Vagina (tissue), 2 donors: ENCODE measurements around the gene KIF3B. TPM values are rescaled to one million over a fixed set of nuclear protein-coding genes. Genes with fewer than 3 reads are reported as not detected.
"Not testable (repeated sequence)": the region's sequence is repeated elsewhere in the genome, so short reads cannot be mapped to it uniquely, and the experiment has no call there.

Source experiments
- DNase-seq, 2 donors: peaks; one replicate each; pipeline ENCODE4 v3.0.0-alpha.2; 2017; ENCODE audit errors: extremely low spot score in 2 of 2
- H3K27ac ChIP-seq: fragments of 200-600 bp; sonication (generic); one replicate; pipeline ENCODE4 v1.5.1; 2019
- H3K27me3 ChIP-seq: fragments of 200-600 bp; sonication (generic); one replicate; pipeline ENCODE4 v1.5.1; 2019
- H3K36me3 ChIP-seq, 2 donors: fragments of 200-600 bp; sonication (generic); one replicate each; pipeline ENCODE4 v1.5.1; 2017 to 2019
- H3K4me1 ChIP-seq: fragments of 200-600 bp; sonication (generic); one replicate; pipeline ENCODE4 v1.5.1; 2019
- H3K4me3 ChIP-seq, 2 donors: fragments of 200-600 bp; sonication (generic); 1 replicate in 1 of 2; 2 replicates in 1 of 2; pipeline ENCODE4 v1.5.1; 2016 to 2019
- H3K9me3 ChIP-seq: fragments of 200-600 bp; sonication (generic); one replicate; pipeline ENCODE4 v1.5.1; 2019
- POLR2A ChIP-seq, 2 donors: fragments of 450-650 bp; IDR thresholded peaks; one replicate each; pipeline ENCODE4 v1.6.1; 2017; ENCODE audit warnings: antibody characterized with exemption in 2 of 2, mild to moderate bottlenecking in 2 of 2, moderate library complexity in 2 of 2
- POLR2AphosphoS5 ChIP-seq, 2 donors: sonication (generic); formaldehyde crosslinking; IDR thresholded peaks; one replicate each; pipeline ENCODE4 v1.9.0; 2017; ENCODE audit warnings: antibody characterized with exemption in 2 of 2, mild to moderate bottlenecking in 2 of 2, low read depth in 1 of 2; ENCODE audit not compliant: insufficient read depth in 1 of 2
- intact Hi-C: fragments of 100-400 bp; cut with DNase I; formaldehyde crosslinking; loops from one replicate; pipeline ENCODE4 v1.15.1; 2023
- total RNA-seq: library from RNA; depleted of rRNA; stranded (reverse); fragments of >200 nt; gene quantifications from one replicate; pipeline ENCODE4 v1.2.3, GENCODE V29; 2016
- TF ChIP-seq, protein P1 (sequence below), 3 experiments: fragments of 450-650 bp in 2 of 3; fragments of 200-600 bp in 1 of 3; sonication (generic) in 1 of 3; IDR thresholded peaks; one replicate each; pipeline ENCODE4 v1.5.1; 2017 to 2019; ENCODE audit warnings: antibody characterized with exemption in 3 of 3, mild to moderate bottlenecking in 2 of 3, moderate library complexity in 2 of 3

The KIF3B gene
- total RNA-seq, 1 donor from 2014 or later: 16.2 TPM

DNA sequence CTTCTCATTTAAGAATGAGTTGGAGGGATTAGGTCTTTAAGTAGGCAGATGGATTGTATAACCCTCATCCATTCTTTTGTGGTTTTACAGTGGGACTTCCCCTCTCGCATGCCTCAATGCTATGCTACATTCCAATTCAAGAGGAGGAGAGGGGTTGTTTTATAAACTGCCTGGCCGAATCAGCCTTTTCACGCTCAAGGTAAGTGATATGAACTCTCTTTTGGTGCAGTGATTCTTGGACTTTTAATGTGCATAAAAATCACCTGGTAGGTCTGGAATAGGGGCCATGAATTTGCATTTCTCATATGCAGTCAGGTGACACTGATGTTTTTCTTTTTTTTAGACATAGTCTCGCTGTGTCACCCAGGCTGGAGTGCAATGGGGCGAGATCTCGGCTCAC lies 91.5 kb downstream of the KIF3B start:
- no peak overlapping the region for H3K27ac ChIP-seq
- H3K4me1 ChIP-seq: peaks cover 45% of the 10 kb centered on the region
- H3K4me3 ChIP-seq: no peak overlapping the region
- TF ChIP-seq, protein P1, sequence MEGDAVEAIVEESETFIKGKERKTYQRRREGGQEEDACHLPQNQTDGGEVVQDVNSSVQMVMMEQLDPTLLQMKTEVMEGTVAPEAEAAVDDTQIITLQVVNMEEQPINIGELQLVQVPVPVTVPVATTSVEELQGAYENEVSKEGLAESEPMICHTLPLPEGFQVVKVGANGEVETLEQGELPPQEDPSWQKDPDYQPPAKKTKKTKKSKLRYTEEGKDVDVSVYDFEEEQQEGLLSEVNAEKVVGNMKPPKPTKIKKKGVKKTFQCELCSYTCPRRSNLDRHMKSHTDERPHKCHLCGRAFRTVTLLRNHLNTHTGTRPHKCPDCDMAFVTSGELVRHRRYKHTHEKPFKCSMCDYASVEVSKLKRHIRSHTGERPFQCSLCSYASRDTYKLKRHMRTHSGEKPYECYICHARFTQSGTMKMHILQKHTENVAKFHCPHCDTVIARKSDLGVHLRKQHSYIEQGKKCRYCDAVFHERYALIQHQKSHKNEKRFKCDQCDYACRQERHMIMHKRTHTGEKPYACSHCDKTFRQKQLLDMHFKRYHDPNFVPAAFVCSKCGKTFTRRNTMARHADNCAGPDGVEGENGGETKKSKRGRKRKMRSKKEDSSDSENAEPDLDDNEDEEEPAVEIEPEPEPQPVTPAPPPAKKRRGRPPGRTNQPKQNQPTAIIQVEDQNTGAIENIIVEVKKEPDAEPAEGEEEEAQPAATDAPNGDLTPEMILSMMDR (IDR thresholded peaks at IDR 0.05): no peak
- TF ChIP-seq POLR2A (IDR thresholded peaks at IDR 0.05) (no peak), POLR2AphosphoS5 (IDR thresholded peaks at IDR 0.05; ENCODE audit: insufficient read depth in 1 of 2, low read depth in 1 of 2) (no peak)
- intact Hi-C loops: no loop called here
- peaks cover 0 to 34% of the 10 kb centered on the region in 2 donors for H3K36me3 ChIP-seq
- no peaks in the 10 kb centered on the region for H3K27me3 ChIP-seq
- DNase-seq: no peak
- H3K9me3 ChIP-seq: no peaks in the 10 kb centered on the region

GRCh38 chr20:32370897-32371296 lies 93.4 kb downstream of the KIF3B start:
- TF ChIP-seq, protein P1 (IDR thresholded peaks at IDR 0.05): no peak
- no peak for TF ChIP-seq POLR2A (IDR thresholded peaks at IDR 0.05)
- TF ChIP-seq POLR2AphosphoS5 (IDR thresholded peaks at IDR 0.05; ENCODE audit: insufficient read depth in 1 of 2, low read depth in 1 of 2): no peak
- Histone ChIP-seq H3K4me1 (peaks cover 25% of the 10 kb centered on the region), H3K9me3 (no peaks in the 10 kb centered on the region), H3K4me3 (no peak overlapping the region), H3K36me3 (peaks cover 0 to 36% of the 10 kb centered on the region in 2 donors), H3K27me3 (no peaks in the 10 kb centered on the region), H3K27ac (no peak overlapping the region)
- intact Hi-C loops: no loop called here
- no peak for DNase-seq

DNA sequence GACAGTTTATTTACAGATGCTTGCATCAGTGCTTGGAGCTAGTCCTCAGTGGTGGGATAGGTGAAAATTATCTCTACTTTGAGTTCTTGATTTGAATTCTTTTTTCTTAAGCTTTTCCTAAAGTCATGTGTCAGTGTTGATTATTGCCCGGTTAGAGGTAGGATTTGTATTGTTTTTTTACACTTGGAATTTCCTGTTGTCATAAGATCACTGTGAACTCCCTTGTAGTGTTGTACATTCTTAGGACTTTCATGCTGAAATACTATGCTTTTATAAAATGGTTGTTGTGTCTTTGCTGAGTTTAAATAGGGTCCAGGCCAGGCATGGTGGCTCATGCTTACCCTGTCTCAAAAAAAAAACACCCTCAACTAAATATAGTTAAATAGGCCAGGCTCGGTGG lies 101.0 kb downstream of the KIF3B start:
- no peaks in the 10 kb centered on the region for H3K9me3 ChIP-seq
- intact Hi-C loops: no loop called here
- H3K4me1 ChIP-seq: no peaks in the 10 kb centered on the region
- peaks cover 0 to 7% of the 10 kb centered on the region in 2 donors for H3K36me3 ChIP-seq
- H3K4me3 ChIP-seq: no peak overlapping the region
- TF ChIP-seq POLR2AphosphoS5 (IDR thresholded peaks at IDR 0.05; ENCODE audit: insufficient read depth in 1 of 2, low read depth in 1 of 2) (no peak), POLR2A (IDR thresholded peaks at IDR 0.05) (no peak)
- TF ChIP-seq, protein P1 (IDR thresholded peaks at IDR 0.05): no peak
- H3K27ac ChIP-seq: no peak overlapping the region
- no peak for DNase-seq
- no peaks in the 10 kb centered on the region for H3K27me3 ChIP-seq

- H3K4me3 ChIP-seq, H3K27me3 ChIP-seq, DNase-seq, H3K27ac ChIP-seq, H3K36me3 ChIP-seq, H3K9me3 ChIP-seq, intact Hi-C loops: not testable (repeated sequence)
- peaks cover 12% of the 10 kb centered on the region for H3K4me1 ChIP-seq
Measured at GRCh38 chr20:32380037-32380436, 102.6 kb downstream of the KIF3B start.

- no peaks in the 10 kb centered on the region for H3K9me3 ChIP-seq
- TF ChIP-seq POLR2AphosphoS5 (IDR thresholded peaks at IDR 0.05; ENCODE audit: insufficient read depth in 1 of 2, low read depth in 1 of 2): no peak
- TF ChIP-seq POLR2A (IDR thresholded peaks at IDR 0.05): no peak
- TF ChIP-seq, protein P1 (IDR thresholded peaks at IDR 0.05): no peak
- intact Hi-C loops: no loop called here
- H3K27me3 ChIP-seq: no peaks in the 10 kb centered on the region
- DNase-seq: no peak
- H3K27ac ChIP-seq: no peak overlapping the region
- peaks cover 19% of the 10 kb centered on the region for H3K4me1 ChIP-seq
- peaks cover 0 to 7% of the 10 kb centered on the region in 2 donors for H3K36me3 ChIP-seq
- no peak overlapping the region for H3K4me3 ChIP-seq
Measured at GRCh38 chr20:32380745-32381144, 103.3 kb downstream of the KIF3B start.
